H1 (cell line): ENCODE measurements around the gene AGFG2. TPM values are rescaled to one million over a fixed set of nuclear protein-coding genes. Genes with fewer than 3 reads are reported as not detected.

Experiments used
- CTCF ChIA-PET: fragments of 300-600 bp; sonication (Branson Sonifier 250); formaldehyde crosslinking; loops from one replicate; lab custom pipeline; 2021; ENCODE audit not compliant: partially characterized antibody; lab: Charles Lee
- POLR2A ChIA-PET: fragments of 300-600 bp; sonication (Branson Sonifier 250); formaldehyde crosslinking; loops from one replicate; lab custom pipeline; 2021; ENCODE audit warnings: inconsistent platforms; ENCODE audit not compliant: partially characterized antibody; lab: Charles Lee
- DNase-seq, 2 experiments: peaks; one replicate each; pipeline versions ENCODE4 v3.0.0 to v3.0.0-alpha.2; 2010 to 2022; ENCODE audit warnings: low spot score in 2 of 2, low read depth in 1 of 2, mixed read lengths in 1 of 2
- FAIRE-seq: peaks from 2 replicates; lab custom pipeline; 2011; peaks lifted over from hg19 to GRCh38; lab: Jason Lieb, UNC
- H2AFZ ChIP-seq: 2 replicates; pipeline ENCODE4 v1.8.1; 2012; ENCODE audit warnings: low read length, inconsistent platforms
- H2AK5ac ChIP-seq: 2 replicates; pipeline ENCODE4 v1.6.1; 2013; ENCODE audit warnings: low read depth, low read length
- H2BK120ac ChIP-seq: replicated peaks from 2 replicates; pipeline ENCODE3; 2013; ENCODE audit warnings: low read depth, low read length, inconsistent platforms
- H2BK12ac ChIP-seq: 2 replicates; pipeline ENCODE4 v1.6.1; 2013; ENCODE audit warnings: low read depth, low read length
- H2BK15ac ChIP-seq: 2 replicates; pipeline ENCODE4 v1.6.1; 2013; ENCODE audit warnings: low read length
- H2BK20ac ChIP-seq: 2 replicates; pipeline ENCODE4 v1.6.1; 2013; ENCODE audit warnings: low read length
- H2BK5ac ChIP-seq: 2 replicates; pipeline ENCODE4 v1.6.1; 2013; ENCODE audit warnings: low read depth, low read length
- H3K14ac ChIP-seq: 2 replicates; pipeline ENCODE4 v1.6.1; 2013; ENCODE audit warnings: inconsistent platforms; ENCODE audit not compliant: insufficient read length
- H3K18ac ChIP-seq: 2 replicates; pipeline ENCODE4 v1.6.1; 2013; ENCODE audit warnings: low read length; ENCODE audit errors: extremely low read depth
- H3K23ac ChIP-seq: 2 replicates; pipeline ENCODE4 v1.6.1; 2013; ENCODE audit warnings: inconsistent platforms; ENCODE audit not compliant: insufficient read length
- H3K23me2 ChIP-seq: 2 replicates; pipeline ENCODE4 v1.6.1; 2013; ENCODE audit warnings: low read depth, low read length
- H3K27ac ChIP-seq: 2 replicates; pipeline ENCODE4 v1.6.1; 2011; ENCODE audit warnings: low read depth, low read length, inconsistent platforms
- H3K27me3 ChIP-seq, 4 experiments: replicated peaks in 1 of 4; 1 replicate in 1 of 4; 2 replicates in 3 of 4; pipeline versions ENCODE4 v1.6.1 to v1.8.1; 2011 to 2013; ENCODE audit warnings: low read length in 3 of 4, mild to moderate bottlenecking in 3 of 4, inconsistent platforms in 2 of 4, mixed read lengths in 2 of 4, moderate library complexity in 1 of 4; ENCODE audit not compliant: control insufficient read depth in 3 of 4, insufficient read depth in 3 of 4; ENCODE audit errors: extremely low read depth in 1 of 4
- H3K36me3 ChIP-seq, 4 experiments: 2 replicates each; pipeline versions ENCODE4 v1.6.1 to v1.8.1; 2011 to 2013; ENCODE audit warnings: mild to moderate bottlenecking in 4 of 4, low read length in 3 of 4, moderate library complexity in 2 of 4, control low read depth in 1 of 4, inconsistent platforms in 1 of 4; ENCODE audit not compliant: insufficient read depth in 4 of 4, control insufficient read depth in 2 of 4
- H3K4ac ChIP-seq: replicated peaks from 2 replicates; pipeline ENCODE3; 2013; ENCODE audit warnings: low read length, low read depth, mixed read lengths, inconsistent platforms; ENCODE audit not compliant: insufficient read length
- H3K4me1 ChIP-seq, 4 experiments: replicated peaks in 1 of 4; 1 replicate in 1 of 4; 2 replicates in 3 of 4; pipeline versions ENCODE4 v1.6.1 to v1.8.1; 2011 to 2013; ENCODE audit warnings: low read length in 3 of 4, inconsistent platforms in 2 of 4, mixed read lengths in 1 of 4; ENCODE audit not compliant: insufficient read depth in 4 of 4, control insufficient read depth in 3 of 4
- H3K4me2 ChIP-seq, 2 experiments: 2 replicates each; pipeline versions ENCODE4 v1.6.1 to v1.8.1; 2011 to 2013; ENCODE audit warnings: low read depth in 2 of 2, low read length in 2 of 2, control low read depth in 1 of 2, inconsistent platforms in 1 of 2, mild to moderate bottlenecking in 1 of 2; ENCODE audit not compliant: insufficient read depth in 1 of 2
- H3K4me3 ChIP-seq, 4 experiments: fragments of 200-600, 300-600 bp in 1 of 4; sonication (generic), shearing (Covaris generic), sonication (Bioruptor Twin) in 1 of 4; 2 replicates each; pipeline versions ENCODE4 v1.5.1 to v1.8.1; 2011 to 2016; ENCODE audit warnings: low read length in 4 of 4, low read depth in 3 of 4, control low read depth in 2 of 4, inconsistent platforms in 2 of 4, mild to moderate bottlenecking in 2 of 4, mixed read lengths in 1 of 4, moderate library complexity in 1 of 4; ENCODE audit not compliant: insufficient read depth in 2 of 4; ENCODE audit errors: extremely low read depth in 1 of 4
- H3K56ac ChIP-seq: replicated peaks from 2 replicates; pipeline ENCODE3; 2013; ENCODE audit warnings: low read depth, mild to moderate bottlenecking, mixed read lengths, low read length, inconsistent platforms; ENCODE audit not compliant: insufficient read length
- H3K79me1 ChIP-seq: 2 replicates; pipeline ENCODE4 v1.6.1; 2013; ENCODE audit warnings: low read depth, low read length, control low read depth
- H3K79me2 ChIP-seq, 2 experiments: 2 replicates each; pipeline versions ENCODE4 v1.6.1 to v1.8.1; 2012 to 2013; ENCODE audit warnings: low read length in 2 of 2, mild to moderate bottlenecking in 2 of 2, inconsistent platforms in 1 of 2; ENCODE audit not compliant: insufficient read depth in 2 of 2, control insufficient read depth in 1 of 2
- H3K9ac ChIP-seq, 4 experiments: replicated peaks in 1 of 4; 1 replicate in 1 of 4; 2 replicates in 3 of 4; pipeline versions ENCODE4 v1.6.1 to v1.8.1; 2011 to 2013; ENCODE audit warnings: low read depth in 3 of 4, low read length in 3 of 4, control low read depth in 2 of 4, mild to moderate bottlenecking in 2 of 4, moderate library complexity in 2 of 4, inconsistent platforms in 1 of 4; ENCODE audit errors: extremely low read depth in 1 of 4
- H3K9me3 ChIP-seq, 2 experiments: 2 replicates each; pipeline versions ENCODE4 v1.6.1 to v1.8.1; 2012 to 2013; ENCODE audit warnings: mild to moderate bottlenecking in 2 of 2, moderate library complexity in 2 of 2, control low read depth in 1 of 2, inconsistent platforms in 1 of 2, low read depth in 1 of 2, low read length in 1 of 2, mixed read lengths in 1 of 2; ENCODE audit not compliant: insufficient read depth in 2 of 2
- H4K20me1 ChIP-seq, 2 experiments: replicated peaks in 1 of 2; 2 replicates each; pipeline versions ENCODE3 to v1.8.1; 2011 to 2013; ENCODE audit warnings: inconsistent platforms in 2 of 2, low read length in 2 of 2, mild to moderate bottlenecking in 1 of 2; ENCODE audit not compliant: insufficient read depth in 2 of 2, control insufficient read depth in 1 of 2
- H4K5ac ChIP-seq: 2 replicates; pipeline ENCODE4 v1.6.1; 2013; ENCODE audit warnings: low read length, low read depth, mixed read lengths, inconsistent platforms; ENCODE audit not compliant: insufficient read length
- H4K8ac ChIP-seq: 2 replicates; pipeline ENCODE4 v1.8.0; 2013; ENCODE audit warnings: mild to moderate bottlenecking, moderate library complexity, low read length, inconsistent platforms; ENCODE audit not compliant: insufficient read depth; ENCODE audit errors: extremely low read depth
- H4K91ac ChIP-seq: replicated peaks from 2 replicates; pipeline ENCODE3; 2013; ENCODE audit warnings: low read length, mixed read lengths, inconsistent platforms; ENCODE audit not compliant: insufficient read length
- BCL11A ChIP-seq, 2 experiments: IDR thresholded peaks; one replicate each; pipeline ENCODE4 v1.6.1; 2011; ENCODE audit warnings: low read depth in 2 of 2, low read length in 2 of 2, mild to moderate bottlenecking in 2 of 2
- BRCA1 ChIP-seq: IDR thresholded peaks from 2 replicates; pipeline ENCODE4 v1.6.1; 2012; ENCODE audit warnings: low read depth, low read length, improper control_type of control experiment
- CHD2 ChIP-seq: IDR thresholded peaks from 2 replicates; pipeline ENCODE4 v1.6.1; 2012; ENCODE audit warnings: low read length, improper control_type of control experiment
- EGR1 ChIP-seq: IDR thresholded peaks from 2 replicates; pipeline ENCODE4 v1.6.1; 2011; ENCODE audit warnings: low read depth, low read length, borderline replicate concordance
- GABPA ChIP-seq: IDR thresholded peaks from 2 replicates; pipeline ENCODE4 v1.6.1; 2011; ENCODE audit warnings: mild to moderate bottlenecking, low read length, moderate library complexity, borderline replicate concordance; ENCODE audit not compliant: insufficient read depth
- HDAC2 ChIP-seq, 2 experiments: fragments of 300-600 bp in 1 of 2; sonication (generic) in 1 of 2; IDR thresholded peaks; 2 replicates each; pipeline ENCODE4 v1.6.1; 2011 to 2012; ENCODE audit warnings: low read depth in 2 of 2, low read length in 2 of 2, mild to moderate bottlenecking in 2 of 2, moderate library complexity in 2 of 2, borderline replicate concordance in 1 of 2, inconsistent platforms in 1 of 2
- JUN ChIP-seq: IDR thresholded peaks from 2 replicates; pipeline ENCODE4 v1.6.1; 2011; ENCODE audit warnings: low read depth, mild to moderate bottlenecking, improper control_type of control experiment, low read length
- JUND ChIP-seq: IDR thresholded peaks from 2 replicates; pipeline ENCODE4 v1.6.1; 2011; ENCODE audit warnings: mild to moderate bottlenecking, improper control_type of control experiment, low read length
- MAX ChIP-seq: IDR thresholded peaks from 2 replicates; pipeline ENCODE4 v1.6.1; 2012; ENCODE audit warnings: inconsistent platforms
- POLR2AphosphoS5 ChIP-seq: IDR thresholded peaks from 2 replicates; pipeline ENCODE4 v1.6.1; 2011; ENCODE audit warnings: low read depth, low read length
- SIRT6 ChIP-seq: IDR thresholded peaks from one replicate; pipeline ENCODE4 v1.7.1; 2012; ENCODE audit warnings: low read length, inconsistent platforms
- SP1 ChIP-seq: IDR thresholded peaks from 2 replicates; pipeline ENCODE4 v1.6.1; 2011; ENCODE audit warnings: low read depth, low read length
- WGBS, 2 experiments: shearing (Covaris generic) in 1 of 2; methylation state at CpG; one replicate each; pipeline versions ENCODE4 v1.1.6 to v1.1.7; 2013 to 2015; ENCODE audit warnings: low lambda C conversion rate in 2 of 2, mixed read lengths in 2 of 2, inconsistent platforms in 1 of 2, low coverage in 1 of 2, missing lambda C conversion rate in 1 of 2; ENCODE audit not compliant: insufficient replicate concordance in 2 of 2, insufficient coverage in 1 of 2, insufficient read length in 1 of 2; ENCODE audit errors: extremely low coverage in 1 of 2, missing lambda C conversion rate in 1 of 2; 5-methylcytosine and 5-hydroxymethylcytosine counted together
- polyA plus RNA-seq, 7 experiments: library from polyadenylated mRNA; depleted of rRNA in 3 of 7; stranded (reverse) in 5 of 7; unstranded in 2 of 7; fragments of >200 nt in 5 of 7; fragments of 200-250 nt in 2 of 7; gene quantifications; 1 replicate in 5 of 7; 2 replicates in 1 of 7; 4 replicates in 1 of 7; pipeline versions ENCODE4 v1.2.1 to v1.2.3, GENCODE V29; 2011 to 2013; ENCODE audit warnings: missing spikeins in 2 of 7, mixed read lengths in 2 of 7
- total RNA-seq: library from RNA; stranded (reverse); fragmentation: NEBNext Ultra II Directional; extraction: Animal tissue kit (Norgen Biotek cat#: 25700); gene quantifications from 2 replicates; pipeline ENCODE4 v1.2.1, GENCODE V29; 2021

AGFG2 gene
- total and polyA plus RNA-seq, 2 of the 8 experiments (the other 6 are each of a cell fraction or from before 2014, with no cell fraction given): 7.6 to 11.2 TPM

- Histone ChIP-seq H3K23me2 (peaks cover 17% of the 10 kb centered on the region), H3K79me1 (peaks cover 5% of the 10 kb centered on the region), H3K56ac (no peak overlapping the region), H4K5ac (no peak overlapping the region), H2AK5ac (0 out of 2 replicates have a peak overlapping the region, but pooled peaks have one; percentile 56), H2BK12ac (peak overlapping the region; percentile 30), H3K14ac (no peak overlapping the region), H3K4ac (no peak overlapping the region), H4K8ac (no peak overlapping the region), H3K9me3 (no peaks in the 10 kb centered on the region), H3K23ac (no peak overlapping the region), H2BK5ac (peak overlapping the region; percentile 76; the same call in 1 of the 2 replicates), H3K27ac (peak overlapping the region; percentile 86), H2BK120ac (no peak overlapping the region), H3K4me3 (peak overlapping the region; percentile 24 to 80 (median 80); a peak in 5 of 8 replicates), H2BK15ac (no peak overlapping the region; the same call in 1 of the 2 replicates), H4K91ac (peak overlapping the region; percentile 12), H3K79me2 (peaks cover 0 to 11% of the 10 kb centered on the region in 2 experiments; a peak in 1 of 4 replicates), H3K27me3 (peaks cover 0 to 2% (median 0%) of the 10 kb centered on the region in 4 experiments; a peak in 1 of 7 replicates), H3K36me3 (peaks cover 12 to 22% (median 18%) of the 10 kb centered on the region in 4 experiments), H4K20me1 (peaks cover 2 to 14% of the 10 kb centered on the region in 2 experiments), H2AFZ (no peak overlapping the region), H2BK20ac (no peak overlapping the region), H3K4me2 (peak overlapping the region; percentile 75 to 92), H3K18ac (peak overlapping the region; percentile 76), H3K9ac (peak overlapping the region in 2 of 4 experiments; percentile 31 to 52; a peak in 2 of 7 replicates), H3K4me1 (peaks cover 0 to 24% (median 13%) of the 10 kb centered on the region in 4 experiments; a peak in 6 of 7 replicates)
- FAIRE-seq (no peak), DNase-seq (no peak)
- CTCF ChIA-PET: interaction anchor here (0.6 to 11.4 kb wide), 24 partner anchors 7 to 1820 kb away, joined by 3 to 171 read pairs (median 4); partner anchors contain the start of genes POP7, SAP25 and ZCWPW1
- WGBS, 2 experiments: 76% methylated on average over 8 of the region's 15 CpGs; no CpG with 5 or more reads in 1 of the 2 experiments
- POLR2A ChIA-PET: interaction anchor here (1.0 to 10.0 kb wide), 19 partner anchors 8 to 155 kb away, joined by 3 to 172 read pairs (median 5); partner anchors contain the start of genes MEPCE, MOSPD3, PCOLCE and POP7
- TF ChIP-seq SP1 (no peak), CHD2 (no peak), GABPA (no peak), JUND (no peak), JUN (no peak), SIRT6 (no peak), EGR1 (no peak), POLR2AphosphoS5 (no peak), BCL11A (IDR thresholded peaks at IDR 0.05; ENCODE audit: low read depth in 2 of 2, low read length in 2 of 2) (no peak), BRCA1 (no peak), HDAC2 (IDR thresholded peaks at IDR 0.05; ENCODE audit: borderline replicate concordance in 1 of 2, low read depth in 2 of 2, low read length in 2 of 2) (no peak), MAX (no peak)
These were observed 45.2 kb downstream of the AGFG2 start for GRCh38 chr7:100584054-100584682.
